HepG2 (cell line): ENCODE measurements around the gene PLEKHB1. TPM values are rescaled to one million over a fixed set of nuclear protein-coding genes. Genes with fewer than 3 reads are reported as not detected.

Experiments
- ELF4 ChIP-seq: sonication (generic); formaldehyde crosslinking; IDR thresholded peaks from 2 replicates; pipeline ENCODE4 v1.5.0; 2020; ENCODE audit warnings: missing genetic modification reagents, mild to moderate bottlenecking, moderate library complexity, borderline replicate concordance
- FOXA1 ChIP-seq, 2 experiments: fragments of 450-650 bp in 1 of 2; sonication (generic) in 1 of 2; formaldehyde crosslinking in 1 of 2; IDR thresholded peaks; 2 replicates each; pipeline versions ENCODE4 v1.4.0 to v1.6.1; 2016 to 2020; ENCODE audit warnings: missing genetic modification reagents in 1 of 2
- FOXO1 ChIP-seq: sonication (generic); formaldehyde crosslinking; IDR thresholded peaks from 2 replicates; pipeline ENCODE4 v1.4.0; 2020; ENCODE audit warnings: missing genetic modification reagents
- KDM4B ChIP-seq: sonication (generic); formaldehyde crosslinking; IDR thresholded peaks from 2 replicates; pipeline ENCODE4 v1.4.0; 2020; ENCODE audit warnings: missing genetic modification reagents
- MAZ ChIP-seq, 2 experiments: sonication (generic) in 1 of 2; formaldehyde crosslinking in 1 of 2; IDR thresholded peaks; 2 replicates each; pipeline versions ENCODE4 v1.5.0 to v1.6.1; 2012 to 2020; ENCODE audit warnings: low read depth in 2 of 2, mild to moderate bottlenecking in 2 of 2, borderline replicate concordance in 1 of 2, improper control_type of control experiment in 1 of 2, low read length in 1 of 2, missing genetic modification reagents in 1 of 2, moderate library complexity in 1 of 2
- MEF2D ChIP-seq: sonication (generic); formaldehyde crosslinking; IDR thresholded peaks from 2 replicates; pipeline ENCODE4 v1.5.1; 2020; ENCODE audit warnings: mild to moderate bottlenecking, missing genetic modification reagents
- NR2F1 ChIP-seq, 2 experiments: fragments of 450-650 bp in 1 of 2; formaldehyde crosslinking in 1 of 2; IDR thresholded peaks; 2 replicates each; pipeline versions ENCODE4 v1.5.0 to v1.6.1; 2016 to 2020; ENCODE audit warnings: mild to moderate bottlenecking in 1 of 2, missing compliant biosample characterization in 1 of 2, missing genetic modification reagents in 1 of 2, moderate library complexity in 1 of 2
- PITX1 ChIP-seq: sonication (generic); formaldehyde crosslinking; IDR thresholded peaks from 2 replicates; pipeline ENCODE4 v1.5.1; 2020; ENCODE audit warnings: mild to moderate bottlenecking, missing genetic modification reagents
- SRY ChIP-seq: sonication (generic); formaldehyde crosslinking; IDR thresholded peaks from 2 replicates; pipeline ENCODE4 v1.8.0; 2022; ENCODE audit warnings: mild to moderate bottlenecking, missing genetic modification reagents
- ZEB1 ChIP-seq: IDR thresholded peaks from 2 replicates; pipeline ENCODE4 v1.6.1; 2012; ENCODE audit warnings: mild to moderate bottlenecking, low read depth, inconsistent platforms; ENCODE audit not compliant: insufficient replicate concordance
- ZMYM3 ChIP-seq: sonication (generic); formaldehyde crosslinking; IDR thresholded peaks from 2 replicates; pipeline ENCODE4 v1.5.1; 2020; ENCODE audit warnings: mild to moderate bottlenecking, missing genetic modification reagents
- ZNF235 ChIP-seq: sonication (generic); formaldehyde crosslinking; IDR thresholded peaks from 2 replicates; pipeline ENCODE4 v1.8.1; 2023; ENCODE audit warnings: mild to moderate bottlenecking, missing genetic modification reagents, borderline replicate concordance
- ZNF274 ChIP-seq: sonication (generic); formaldehyde crosslinking; IDR thresholded peaks from 2 replicates; pipeline ENCODE4 v1.5.1; 2020; ENCODE audit warnings: mild to moderate bottlenecking, missing genetic modification reagents
- ZNF556 ChIP-seq: sonication (generic); formaldehyde crosslinking; IDR thresholded peaks from 2 replicates; pipeline ENCODE4 v1.4.0; 2020; ENCODE audit warnings: mild to moderate bottlenecking, missing genetic modification reagents, borderline replicate concordance
- ZNF775 ChIP-seq: sonication (generic); formaldehyde crosslinking; IDR thresholded peaks from 2 replicates; pipeline ENCODE4 v1.4.0; 2020; ENCODE audit warnings: missing genetic modification reagents, mild to moderate bottlenecking, moderate library complexity, borderline replicate concordance
- ZNF777 ChIP-seq: sonication (generic); formaldehyde crosslinking; IDR thresholded peaks from 2 replicates; pipeline ENCODE4 v1.4.0; 2020; ENCODE audit warnings: missing genetic modification reagents
- ZSCAN30 ChIP-seq: sonication (generic); formaldehyde crosslinking; IDR thresholded peaks from 2 replicates; pipeline ENCODE4 v1.5.0; 2020; ENCODE audit warnings: mild to moderate bottlenecking, missing genetic modification reagents
- polyA plus RNA-seq, 8 experiments: library from polyadenylated mRNA; depleted of rRNA in 3 of 8; stranded (reverse) in 7 of 8; unstranded in 1 of 8; fragments of >200 nt; fragmentation: Illumina TruSeq in 4 of 8; extraction: Trizol in 4 of 8; gene quantifications; 2 replicates each; pipeline versions ENCODE4 v1.2.1 to v1.2.3, GENCODE V29; 2011 to 2016; ENCODE audit warnings: low read depth in 4 of 8, missing spikeins in 1 of 8, mixed read lengths in 1 of 8; ENCODE audit not compliant: insufficient read depth in 1 of 8
- total RNA-seq, 5 experiments: library from RNA; depleted of rRNA; stranded (reverse); fragments of >200 nt; fragmentation: Illumina TruSeq; extraction: Trizol; gene quantifications; 2 replicates each; pipeline ENCODE4 v1.2.3, GENCODE V29; 2016; ENCODE audit warnings: low read depth in 1 of 5
- TF ChIP-seq, protein P1 (sequence below): sonication (generic); formaldehyde crosslinking; IDR thresholded peaks from 2 replicates; pipeline ENCODE4 v1.4.0; 2020; ENCODE audit warnings: missing genetic modification reagents
- TF ChIP-seq, protein P2 (sequence below): sonication (generic); formaldehyde crosslinking; IDR thresholded peaks from 2 replicates; pipeline ENCODE4 v1.5.0; 2020; ENCODE audit warnings: missing genetic modification reagents
- TF ChIP-seq, protein P3 (sequence below): sonication (generic); formaldehyde crosslinking; IDR thresholded peaks from 2 replicates; pipeline ENCODE4 v1.9.0; 2021; ENCODE audit warnings: missing genetic modification reagents, borderline replicate concordance
- TF ChIP-seq, protein P4 (sequence below): sonication (generic); formaldehyde crosslinking; IDR thresholded peaks from 2 replicates; pipeline ENCODE4 v1.5.0; 2020; ENCODE audit warnings: missing genetic modification reagents

PLEKHB1 gene
- total and polyA plus RNA-seq, 2 of the 13 experiments (the other 11 are each of a cell fraction or from before 2014, with no cell fraction given) = 68.0 to 99.3 TPM

DNA sequence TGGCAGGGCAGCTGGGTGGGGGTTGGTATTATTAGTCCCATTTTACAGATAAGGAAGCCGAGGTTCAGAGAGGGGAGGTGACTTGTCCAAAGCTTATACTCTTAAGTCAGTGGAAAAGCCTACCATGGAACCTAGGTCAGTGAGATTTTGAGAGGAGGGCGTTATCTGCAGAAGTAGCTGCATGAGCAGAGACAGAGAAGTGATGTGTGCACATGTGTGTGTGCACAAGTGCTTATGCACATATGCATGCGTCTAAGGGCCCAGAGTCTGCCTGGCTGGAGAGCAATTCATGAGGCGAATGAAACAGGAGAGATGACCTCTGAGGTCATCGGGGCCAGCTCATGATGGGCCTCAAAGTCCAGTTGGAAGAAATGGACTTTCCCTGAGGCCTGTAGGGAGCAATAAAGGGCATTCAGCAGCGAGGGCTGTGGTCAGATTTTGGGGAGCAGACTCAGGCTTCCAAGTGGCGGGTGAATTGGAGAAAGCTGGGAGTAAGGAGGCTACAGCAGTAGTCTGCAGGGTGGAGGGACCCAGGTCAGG lies 8.2 kb downstream of the PLEKHB1 start (continued):
- TF ChIP-seq ZNF556 (CRISPR knock-in tag) = no peak
- no peak for TF ChIP-seq FOXO1 (CRISPR knock-in tag)
- no peak for TF ChIP-seq ZSCAN30 (CRISPR knock-in tag)
- no peak for TF ChIP-seq ZEB1
- TF ChIP-seq NR2F1 (CRISPR knock-in tag; IDR thresholded peaks at IDR 0.05) = peak; percentile 74 to 84; a peak in 3 of 4 replicates
- TF ChIP-seq FOXA1 (IDR thresholded peaks at IDR 0.05) = no peak
- TF ChIP-seq FOXA1 (CRISPR knock-in tag; IDR thresholded peaks at IDR 0.05) = no peak; the same call in 1 of the 2 replicates
- TF ChIP-seq ZNF777 (CRISPR knock-in tag) = no peak
- TF ChIP-seq, protein P1, sequence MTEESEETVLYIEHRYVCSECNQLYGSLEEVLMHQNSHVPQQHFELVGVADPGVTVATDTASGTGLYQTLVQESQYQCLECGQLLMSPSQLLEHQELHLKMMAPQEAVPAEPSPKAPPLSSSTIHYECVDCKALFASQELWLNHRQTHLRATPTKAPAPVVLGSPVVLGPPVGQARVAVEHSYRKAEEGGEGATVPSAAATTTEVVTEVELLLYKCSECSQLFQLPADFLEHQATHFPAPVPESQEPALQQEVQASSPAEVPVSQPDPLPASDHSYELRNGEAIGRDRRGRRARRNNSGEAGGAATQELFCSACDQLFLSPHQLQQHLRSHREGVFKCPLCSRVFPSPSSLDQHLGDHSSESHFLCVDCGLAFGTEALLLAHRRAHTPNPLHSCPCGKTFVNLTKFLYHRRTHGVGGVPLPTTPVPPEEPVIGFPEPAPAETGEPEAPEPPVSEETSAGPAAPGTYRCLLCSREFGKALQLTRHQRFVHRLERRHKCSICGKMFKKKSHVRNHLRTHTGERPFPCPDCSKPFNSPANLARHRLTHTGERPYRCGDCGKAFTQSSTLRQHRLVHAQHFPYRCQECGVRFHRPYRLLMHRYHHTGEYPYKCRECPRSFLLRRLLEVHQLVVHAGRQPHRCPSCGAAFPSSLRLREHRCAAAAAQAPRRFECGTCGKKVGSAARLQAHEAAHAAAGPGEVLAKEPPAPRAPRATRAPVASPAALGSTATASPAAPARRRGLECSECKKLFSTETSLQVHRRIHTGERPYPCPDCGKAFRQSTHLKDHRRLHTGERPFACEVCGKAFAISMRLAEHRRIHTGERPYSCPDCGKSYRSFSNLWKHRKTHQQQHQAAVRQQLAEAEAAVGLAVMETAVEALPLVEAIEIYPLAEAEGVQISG (CRISPR knock-in tag) = peak; percentile 21; the same call in 1 of the 2 replicates
- no peak for TF ChIP-seq ZNF235 (CRISPR knock-in tag)
- no peak for TF ChIP-seq SRY (CRISPR knock-in tag)
- TF ChIP-seq, protein P2, sequence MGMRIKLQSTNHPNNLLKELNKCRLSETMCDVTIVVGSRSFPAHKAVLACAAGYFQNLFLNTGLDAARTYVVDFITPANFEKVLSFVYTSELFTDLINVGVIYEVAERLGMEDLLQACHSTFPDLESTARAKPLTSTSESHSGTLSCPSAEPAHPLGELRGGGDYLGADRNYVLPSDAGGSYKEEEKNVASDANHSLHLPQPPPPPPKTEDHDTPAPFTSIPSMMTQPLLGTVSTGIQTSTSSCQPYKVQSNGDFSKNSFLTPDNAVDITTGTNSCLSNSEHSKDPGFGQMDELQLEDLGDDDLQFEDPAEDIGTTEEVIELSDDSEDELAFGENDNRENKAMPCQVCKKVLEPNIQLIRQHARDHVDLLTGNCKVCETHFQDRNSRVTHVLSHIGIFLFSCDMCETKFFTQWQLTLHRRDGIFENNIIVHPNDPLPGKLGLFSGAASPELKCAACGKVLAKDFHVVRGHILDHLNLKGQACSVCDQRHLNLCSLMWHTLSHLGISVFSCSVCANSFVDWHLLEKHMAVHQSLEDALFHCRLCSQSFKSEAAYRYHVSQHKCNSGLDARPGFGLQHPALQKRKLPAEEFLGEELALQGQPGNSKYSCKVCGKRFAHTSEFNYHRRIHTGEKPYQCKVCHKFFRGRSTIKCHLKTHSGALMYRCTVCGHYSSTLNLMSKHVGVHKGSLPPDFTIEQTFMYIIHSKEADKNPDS (CRISPR knock-in tag) = no peak
- TF ChIP-seq, protein P3, sequence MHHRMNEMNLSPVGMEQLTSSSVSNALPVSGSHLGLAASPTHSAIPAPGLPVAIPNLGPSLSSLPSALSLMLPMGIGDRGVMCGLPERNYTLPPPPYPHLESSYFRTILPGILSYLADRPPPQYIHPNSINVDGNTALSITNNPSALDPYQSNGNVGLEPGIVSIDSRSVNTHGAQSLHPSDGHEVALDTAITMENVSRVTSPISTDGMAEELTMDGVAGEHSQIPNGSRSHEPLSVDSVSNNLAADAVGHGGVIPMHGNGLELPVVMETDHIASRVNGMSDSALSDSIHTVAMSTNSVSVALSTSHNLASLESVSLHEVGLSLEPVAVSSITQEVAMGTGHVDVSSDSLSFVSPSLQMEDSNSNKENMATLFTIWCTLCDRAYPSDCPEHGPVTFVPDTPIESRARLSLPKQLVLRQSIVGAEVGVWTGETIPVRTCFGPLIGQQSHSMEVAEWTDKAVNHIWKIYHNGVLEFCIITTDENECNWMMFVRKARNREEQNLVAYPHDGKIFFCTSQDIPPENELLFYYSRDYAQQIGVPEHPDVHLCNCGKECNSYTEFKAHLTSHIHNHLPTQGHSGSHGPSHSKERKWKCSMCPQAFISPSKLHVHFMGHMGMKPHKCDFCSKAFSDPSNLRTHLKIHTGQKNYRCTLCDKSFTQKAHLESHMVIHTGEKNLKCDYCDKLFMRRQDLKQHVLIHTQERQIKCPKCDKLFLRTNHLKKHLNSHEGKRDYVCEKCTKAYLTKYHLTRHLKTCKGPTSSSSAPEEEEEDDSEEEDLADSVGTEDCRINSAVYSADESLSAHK (CRISPR knock-in tag) = no peak
- TF ChIP-seq, protein P4, sequence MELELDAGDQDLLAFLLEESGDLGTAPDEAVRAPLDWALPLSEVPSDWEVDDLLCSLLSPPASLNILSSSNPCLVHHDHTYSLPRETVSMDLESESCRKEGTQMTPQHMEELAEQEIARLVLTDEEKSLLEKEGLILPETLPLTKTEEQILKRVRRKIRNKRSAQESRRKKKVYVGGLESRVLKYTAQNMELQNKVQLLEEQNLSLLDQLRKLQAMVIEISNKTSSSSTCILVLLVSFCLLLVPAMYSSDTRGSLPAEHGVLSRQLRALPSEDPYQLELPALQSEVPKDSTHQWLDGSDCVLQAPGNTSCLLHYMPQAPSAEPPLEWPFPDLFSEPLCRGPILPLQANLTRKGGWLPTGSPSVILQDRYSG (CRISPR knock-in tag) = no peak
- TF ChIP-seq ZNF775 (CRISPR knock-in tag) = no peak
- TF ChIP-seq MAZ (IDR thresholded peaks at IDR 0.05; ENCODE audit: borderline replicate concordance, low read depth, low read length) = no peak
- peak; percentile 32; the same call in 1 of the 2 replicates for TF ChIP-seq MAZ (CRISPR knock-in tag; IDR thresholded peaks at IDR 0.05; ENCODE audit: low read depth)
- no peak for TF ChIP-seq ZNF274
- peak; percentile 34; the same call in 1 of the 2 replicates for TF ChIP-seq PITX1 (CRISPR knock-in tag)
- TF ChIP-seq KDM4B (CRISPR knock-in tag) = no peak
- TF ChIP-seq ZMYM3 (CRISPR knock-in tag) = peak; percentile 93
- no peak for TF ChIP-seq MEF2D (CRISPR knock-in tag)
- no peak for TF ChIP-seq ELF4 (CRISPR knock-in tag)
